Skin of body (tissue), 2 donors: Measurements from ENCODE around the gene CLDN15. TPM values are rescaled to one million over a fixed set of nuclear protein-coding genes. Genes with fewer than 3 reads are reported as not detected.
"Not testable (repeated sequence)": the region's sequence is repeated elsewhere in the genome, so short reads cannot be mapped to it uniquely, and the experiment has no call there.

Experiments
- DNase-seq: peaks from one replicate; lab custom pipeline; 2025; lab: John Stamatoyannopoulos, UW
- total RNA-seq: library from RNA; depleted of rRNA; stranded (reverse); fragments of >200 nt; gene quantifications from one replicate; pipeline ENCODE4 v1.2.3, GENCODE V29; 2014

The CLDN15 gene
- total RNA-seq, 1 donor from 2014 or later: 3.6 TPM

DNA sequence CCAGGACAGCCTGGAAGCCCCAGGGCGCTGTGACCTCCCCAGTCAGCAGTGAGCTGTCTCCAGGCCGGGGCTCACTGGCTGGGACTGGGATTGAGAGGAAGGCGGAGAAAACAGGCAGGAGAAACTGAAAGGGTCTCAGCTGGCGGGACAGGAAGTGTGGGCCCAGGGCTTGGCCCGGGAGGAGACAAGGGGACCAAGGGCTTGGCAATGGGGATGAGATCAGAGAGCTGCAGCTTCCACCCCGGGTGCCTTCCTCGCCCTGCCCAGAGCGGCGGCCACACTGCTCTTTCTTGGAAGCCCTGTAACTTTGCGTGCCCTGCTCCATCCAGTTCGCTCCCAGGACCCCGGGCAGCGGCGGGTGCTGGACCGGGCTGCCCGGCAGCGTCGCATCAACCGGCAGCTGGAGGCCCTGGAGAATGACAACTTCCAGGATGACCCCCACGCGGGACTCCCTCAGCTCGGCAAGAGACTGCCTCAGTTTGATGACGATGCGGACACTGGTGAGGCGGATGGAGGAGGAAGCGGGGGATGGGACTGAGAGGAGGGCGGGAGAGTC, 15.2 kb downstream of the CLDN15 start:
- DNase-seq: no peak

DNA sequence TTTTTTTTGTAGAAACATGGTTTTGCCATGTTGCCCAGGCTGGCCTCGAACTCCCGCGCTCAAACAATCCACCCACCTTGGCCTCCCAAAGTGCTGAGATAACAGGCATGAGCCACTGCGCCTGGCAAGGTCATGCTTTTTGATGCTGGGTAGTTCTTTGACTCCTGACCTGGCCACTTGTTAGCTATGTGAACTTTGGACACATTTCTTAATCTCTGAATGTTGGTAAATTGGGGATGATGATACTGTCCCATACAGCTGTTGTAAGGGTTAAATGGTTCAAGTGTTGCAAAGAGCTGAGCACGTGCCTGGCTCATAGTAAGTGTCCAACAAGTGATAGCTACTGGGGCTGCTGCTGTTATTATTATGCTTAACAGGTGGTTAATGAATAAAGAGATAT, 17.3 kb downstream of the CLDN15 start:
- no peak for DNase-seq

GRCh38 chr7:101218236-101219125, 19.1 kb downstream of the CLDN15 start:
- DNase-seq: no peak

- peak; percentile 99 for DNase-seq
These were observed 20.0 kb downstream of the CLDN15 start, which contains the start of the genes PLOD3 and ZNHIT1 for GRCh38 chr7:101217388-101218235. Gene PLOD3, minus strand, starts transcription at chr7:101217581. Its CDS starts 307 bp downstream, at chr7:101217274. Gene ZNHIT1, plus strand, starts transcription at chr7:101218165. Its CDS starts 31 bp downstream, at chr7:101218196.

DNA sequence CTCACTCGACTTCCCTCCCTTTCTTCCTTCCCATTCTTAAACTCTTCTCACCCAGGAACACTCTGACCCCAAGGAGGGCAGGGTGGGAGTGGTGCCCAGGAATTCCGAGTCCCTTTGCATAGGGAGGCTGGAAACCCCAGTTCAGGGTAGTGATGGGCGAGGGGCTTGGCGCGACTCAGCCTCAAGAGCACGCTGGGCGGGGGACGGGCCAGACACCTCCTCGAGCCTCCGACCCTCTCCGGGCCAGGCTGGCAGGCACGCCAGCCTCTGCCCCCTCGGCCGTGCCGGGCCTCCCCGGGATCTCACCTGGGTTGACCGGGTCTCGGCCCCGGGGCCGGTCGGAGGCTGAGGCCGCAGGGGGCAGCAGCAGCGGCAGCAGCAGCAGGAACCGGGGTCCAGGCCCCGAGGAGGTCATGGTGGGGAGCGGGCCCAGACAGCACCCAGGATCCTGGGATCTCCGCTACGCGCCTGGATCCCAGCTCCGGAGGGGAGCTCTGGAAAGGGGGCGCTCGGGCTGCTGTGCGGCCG, 20.7 kb downstream of the CLDN15 start:
- no peak for DNase-seq

GRCh38 chr7:101216001-101216859, 21.4 kb downstream of the CLDN15 start:
- no peak for DNase-seq

DNA sequence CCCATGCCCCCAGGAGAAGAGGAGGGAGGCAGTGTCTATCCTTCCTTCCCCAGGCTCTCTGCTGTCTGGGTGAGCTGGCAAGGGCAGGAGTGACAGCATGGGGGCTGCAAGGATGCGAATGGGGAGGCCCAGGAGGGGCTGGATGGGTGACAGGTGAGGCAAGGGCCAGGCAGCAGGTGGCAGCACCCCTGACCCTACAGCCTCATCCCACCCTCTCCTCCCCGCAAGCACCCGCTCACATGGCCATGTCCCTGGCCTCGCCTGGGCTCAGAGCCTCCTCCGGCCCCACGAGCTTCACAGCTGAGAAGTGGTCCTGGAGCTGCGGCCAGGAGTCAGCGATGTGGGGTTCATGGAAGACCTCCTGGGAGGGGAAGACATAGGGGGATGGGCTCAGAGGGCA, 25.6 kb downstream of the CLDN15 start:
- no peak for DNase-seq

DNA sequence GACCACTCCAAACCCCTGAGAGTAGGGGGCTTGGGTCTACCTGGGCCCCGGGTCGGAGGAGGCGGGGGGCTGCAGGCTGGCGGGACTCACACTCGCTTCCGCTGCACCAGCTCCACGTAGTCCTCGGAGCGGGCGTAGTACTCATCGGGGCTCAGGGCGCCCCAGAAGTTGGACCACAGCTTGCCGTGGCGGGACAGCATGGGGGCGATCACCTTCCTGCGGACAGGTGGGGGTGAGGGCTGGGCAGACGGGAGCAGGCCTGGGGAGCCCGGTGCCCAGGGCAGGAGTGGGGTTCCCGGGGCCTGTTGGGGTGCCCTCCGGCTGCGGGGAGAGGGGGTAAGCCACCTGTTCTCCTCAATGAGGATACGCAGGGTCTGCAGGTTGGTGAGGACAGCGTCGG, 26.1 kb downstream of the CLDN15 start:
- DNase-seq: no peak

- DNase-seq: no peak
These were observed 27.5 kb downstream of the CLDN15 start for GRCh38 chr7:101210143-101210542.

GRCh38 chr7:101208794-101209193, 28.8 kb downstream of the CLDN15 start:
- DNase-seq: no peak

GRCh38 chr7:101207459-101207858, 30.1 kb downstream of the CLDN15 start:
- DNase-seq: no peak

DNA sequence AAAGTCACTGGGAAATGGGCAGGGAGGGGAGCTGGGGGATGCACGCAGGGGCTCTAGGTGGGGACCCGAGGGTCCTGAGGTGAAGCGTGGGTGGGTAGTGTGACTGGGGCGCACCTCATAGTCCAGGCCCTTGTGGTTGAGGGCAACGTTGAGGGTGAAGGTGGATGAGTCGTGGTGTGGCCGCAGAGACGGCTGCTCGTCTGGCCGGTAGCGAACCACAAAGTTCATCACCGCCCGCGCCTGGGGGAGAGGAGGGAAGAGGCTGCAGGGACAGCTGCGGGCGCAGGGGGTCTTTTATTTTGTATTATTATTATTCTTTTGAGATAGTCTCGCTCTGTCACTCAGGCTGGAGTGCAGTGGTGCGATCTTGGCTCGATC, 30.9 kb downstream of the CLDN15 start:
- no peak for DNase-seq

- no peak for DNase-seq
These were observed 31.5 kb downstream of the CLDN15 start for GRCh38 chr7:101205901-101206664.

DNA sequence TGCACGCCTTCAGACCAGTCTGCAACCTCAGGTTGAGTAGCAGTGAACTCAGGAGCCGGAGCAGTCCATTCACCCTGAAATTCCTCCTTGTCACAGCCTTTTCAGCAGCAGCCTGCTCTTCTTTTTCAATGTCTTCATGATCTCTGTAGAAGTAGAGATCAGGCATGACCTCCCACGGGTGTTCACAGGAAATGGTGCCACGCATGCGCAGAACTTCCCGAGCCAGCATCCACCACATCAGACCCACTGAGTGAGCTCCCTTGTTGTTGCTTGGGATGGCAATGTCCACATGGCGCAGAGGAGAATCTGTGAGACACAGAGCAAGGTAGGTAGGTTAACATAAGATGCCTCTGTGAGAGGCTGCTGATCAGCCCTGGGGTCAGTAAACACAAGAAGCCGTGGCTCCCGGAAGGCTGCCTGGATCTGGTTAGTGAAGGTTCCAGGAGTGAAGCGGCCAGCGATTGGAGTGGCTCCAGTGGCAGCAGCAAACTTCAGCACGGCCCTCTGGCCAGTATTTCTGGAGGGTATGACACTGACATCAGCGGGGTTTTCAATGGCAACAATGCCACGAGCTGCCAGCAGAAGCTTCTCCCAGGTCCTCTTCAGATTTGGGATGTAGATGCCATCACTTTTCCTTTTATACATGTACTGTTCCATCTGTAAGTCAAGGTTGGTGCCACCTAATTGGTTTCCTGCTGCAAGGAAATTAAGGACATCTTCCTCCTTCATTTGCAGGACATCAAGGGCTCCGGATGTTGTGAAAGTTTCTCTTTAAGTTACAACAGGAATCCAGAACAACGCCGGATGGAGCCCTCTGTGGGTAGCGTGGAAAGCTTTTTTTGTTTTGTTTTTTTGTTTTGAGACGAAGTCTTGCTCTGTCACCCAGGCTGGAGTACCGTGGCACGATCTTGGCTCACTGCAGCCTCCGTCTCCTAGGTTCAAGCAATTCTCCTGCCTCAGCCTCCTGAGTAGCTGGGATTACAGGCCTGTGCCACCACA, 33.6 kb downstream of the CLDN15 start:
- not testable (repeated sequence) for DNase-seq

GRCh38 chr7:101202603-101202918, 35.0 kb downstream of the CLDN15 start:
- DNase-seq: no peak

DNA sequence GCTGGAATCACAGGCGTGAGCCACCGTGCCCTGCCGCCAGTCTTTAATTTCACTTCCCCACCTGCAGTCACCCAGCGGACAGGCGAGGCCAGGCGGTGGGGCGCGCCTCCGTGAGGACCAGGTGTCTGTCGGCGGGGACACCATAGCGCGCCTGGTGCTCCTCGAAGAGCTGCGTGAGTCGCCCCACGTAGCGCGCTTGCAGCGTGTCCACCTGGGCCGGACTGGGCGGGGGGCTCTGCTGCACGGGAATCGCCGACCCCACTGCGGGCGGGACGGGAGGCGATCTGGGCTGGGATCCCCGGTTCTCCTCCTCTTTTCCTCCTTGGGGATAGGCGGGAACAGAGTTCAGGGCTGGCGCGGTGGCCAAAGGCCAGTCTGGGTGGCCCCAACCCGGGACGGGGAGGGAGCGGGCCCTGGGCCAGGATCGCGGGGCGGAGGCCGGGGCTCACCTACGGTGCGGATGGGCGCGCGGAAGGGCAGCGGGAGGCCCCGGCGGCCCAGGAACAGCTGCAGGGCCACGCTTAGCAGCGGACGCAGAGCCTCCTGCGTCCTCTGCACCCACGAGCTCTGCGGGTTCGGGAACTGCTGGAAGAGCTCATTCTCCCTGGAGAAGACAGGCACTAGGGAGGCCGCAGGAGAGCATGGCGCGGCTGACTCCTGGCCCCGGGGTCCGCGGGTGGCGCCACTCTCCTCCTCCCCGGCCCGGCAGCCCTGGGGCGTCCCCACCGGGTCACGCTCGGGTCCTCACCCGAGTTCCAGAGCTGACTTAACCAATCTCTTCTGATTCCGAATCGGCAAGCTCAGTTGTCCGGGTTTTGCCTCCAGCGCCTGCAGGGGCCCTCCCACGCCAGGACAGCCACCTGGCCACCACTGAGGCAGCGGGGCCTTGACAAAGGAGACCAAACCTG, 35.7 kb downstream of the CLDN15 start:
- no peak for DNase-seq

- no peak for DNase-seq
These were observed 36.6 kb downstream of the CLDN15 start, which contains the start of gene MOGAT3 for GRCh38 chr7:101200862-101201599. Gene MOGAT3, minus strand, starts transcription at chr7:101201036. Its CDS starts 182 bp downstream, at chr7:101200854.
